ENCODE data around the gene CABLES2. TPM values are rescaled to one million over a fixed set of nuclear protein-coding genes. Genes with fewer than 3 reads are reported as not detected.
"Not testable (repeated sequence)": the region's sequence is repeated elsewhere in the genome, so short reads cannot be mapped to it uniquely, and the experiment has no call there.

Gene CABLES2
- total RNA-seq, 2 experiments from 2014 or later, result 4.9 to 5.3 TPM

DNA sequence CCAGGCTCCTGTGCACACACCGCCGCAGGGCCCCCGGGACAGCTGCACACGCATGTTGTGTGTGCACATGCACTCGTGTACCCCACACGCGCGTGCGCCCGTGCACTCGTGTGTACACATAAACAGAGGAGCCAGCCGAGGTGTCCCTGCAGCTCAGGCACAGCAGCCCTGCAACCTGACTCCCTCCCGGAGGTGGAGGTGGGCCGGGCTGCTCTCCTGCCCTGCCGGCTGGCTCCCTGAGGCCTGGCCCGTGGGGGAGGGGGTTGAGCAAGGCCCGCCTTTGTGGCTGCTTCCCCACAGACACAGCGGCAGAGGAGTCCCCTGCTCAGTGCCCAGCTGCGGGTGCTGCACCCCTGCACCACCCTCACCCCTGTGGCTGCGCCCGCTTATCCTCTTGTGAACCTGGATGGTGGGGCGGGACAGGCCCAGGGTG lies 19.6 kb upstream of the CABLES2 start:
- no peaks in the 10 kb centered on the region for H3K9me3 Mint-ChIP-seq
- H3K4me3 Mint-ChIP-seq, result no peak overlapping the region
- no peaks in the 10 kb centered on the region for H3K4me1 Mint-ChIP-seq
- no peak overlapping the region for H3K27ac Mint-ChIP-seq
- DNase-seq, result no peak
- H3K36me3 Mint-ChIP-seq, result no peaks in the 10 kb centered on the region
- peaks cover 13% of the 10 kb centered on the region for H3K27me3 Mint-ChIP-seq

DNA sequence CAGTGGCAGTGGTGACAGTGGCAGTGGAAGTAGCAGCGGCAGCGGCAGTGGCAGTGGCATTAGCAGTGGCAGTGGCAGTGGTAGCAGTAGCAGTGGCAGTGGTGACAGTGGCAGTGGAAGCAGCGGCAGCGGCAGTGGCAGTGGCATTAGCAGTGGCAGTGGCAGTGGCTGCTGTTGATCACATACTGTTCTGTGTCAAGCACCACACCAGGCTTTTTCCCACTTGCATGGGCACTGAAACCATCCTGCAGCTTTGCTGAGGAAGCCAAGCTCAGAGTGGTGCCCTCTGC lies 18.9 kb upstream of the CABLES2 start:
- not testable (repeated sequence) for H3K27me3 Mint-ChIP-seq, H3K4me3 Mint-ChIP-seq, H3K36me3 Mint-ChIP-seq, H3K9me3 Mint-ChIP-seq, DNase-seq, H3K4me1 Mint-ChIP-seq, H3K27ac Mint-ChIP-seq

- Mint-ChIP-seq H3K4me3 (no peak overlapping the region), H3K9me3 (no peaks in the 10 kb centered on the region), H3K36me3 (no peaks in the 10 kb centered on the region), H3K27ac (no peak overlapping the region), H3K27me3 (peaks cover 6% of the 10 kb centered on the region), H3K4me1 (no peaks in the 10 kb centered on the region)
- no peak for DNase-seq
Measured at GRCh38 chr20:62425281-62426058, 18.4 kb upstream of the CABLES2 start.

DNA sequence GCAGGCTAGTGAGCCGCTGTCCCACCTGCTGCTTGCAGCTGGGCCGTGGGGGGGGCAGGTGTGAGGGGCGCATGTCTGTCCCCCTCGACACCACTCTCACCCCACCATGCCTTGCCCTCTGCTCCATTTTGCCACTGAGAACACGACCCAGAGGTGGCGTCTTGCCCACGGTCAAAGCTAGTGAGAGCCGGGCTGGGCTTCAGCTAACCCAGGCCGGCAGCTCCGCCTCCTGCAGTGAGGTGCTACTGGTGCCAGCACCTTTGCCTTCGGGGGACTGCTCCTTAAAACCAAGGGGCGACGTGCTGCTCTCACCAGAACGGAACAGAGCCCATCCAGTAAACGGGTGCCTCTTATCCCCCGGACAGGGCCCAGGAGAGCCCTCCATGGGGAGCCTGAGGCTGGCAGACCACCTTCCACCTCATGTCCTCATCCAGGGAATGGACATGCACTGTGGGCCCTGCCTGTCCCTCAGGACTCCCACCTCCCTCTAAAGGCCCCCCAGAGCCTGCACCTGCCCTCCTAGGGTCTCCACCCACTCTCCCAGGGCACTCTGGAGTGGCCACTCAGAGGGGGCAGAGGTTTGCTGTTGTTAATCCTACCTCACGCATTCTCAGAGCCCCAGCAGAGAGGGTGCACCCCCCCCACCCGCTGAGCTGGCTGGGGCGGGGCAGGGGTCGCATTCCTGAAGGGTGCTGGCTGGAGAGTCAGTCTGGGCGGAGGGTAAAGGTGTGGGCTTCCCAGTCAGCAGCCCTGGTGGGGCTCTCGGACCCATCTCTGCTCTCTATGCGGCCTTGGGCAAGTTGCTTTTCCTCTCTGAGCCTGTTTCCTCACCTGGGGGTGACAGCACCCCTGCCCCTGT lies 17.4 kb upstream of the CABLES2 start:
- no peak for DNase-seq
- Mint-ChIP-seq H3K4me1 (no peaks in the 10 kb centered on the region), H3K36me3 (no peaks in the 10 kb centered on the region), H3K4me3 (no peak overlapping the region), H3K9me3 (no peaks in the 10 kb centered on the region), H3K27ac (no peak overlapping the region), H3K27me3 (peaks cover 6% of the 10 kb centered on the region)

DNA sequence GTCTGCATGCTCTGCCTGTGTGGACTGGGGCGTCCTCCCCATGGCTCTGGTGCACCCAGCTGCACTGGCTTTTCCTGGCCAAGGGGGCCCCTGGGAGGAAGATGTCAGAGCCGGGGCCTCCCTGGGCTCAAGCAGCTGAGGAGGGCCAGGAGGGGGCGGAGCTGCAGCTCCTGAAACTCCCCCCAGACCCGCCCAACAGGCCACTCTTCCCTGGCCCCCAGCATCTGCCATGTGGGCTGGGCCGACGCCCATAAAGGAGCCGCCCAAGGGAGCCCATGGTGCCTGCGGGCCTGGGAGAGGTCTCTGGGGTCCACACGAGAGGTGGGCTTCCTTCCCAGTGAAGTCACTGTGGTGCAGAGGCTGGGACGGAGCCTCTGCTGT lies 16.2 kb upstream of the CABLES2 start:
- H3K9me3 Mint-ChIP-seq, result no peaks in the 10 kb centered on the region
- H3K27ac Mint-ChIP-seq, result no peak overlapping the region
- no peaks in the 10 kb centered on the region for H3K36me3 Mint-ChIP-seq
- no peaks in the 10 kb centered on the region for H3K4me1 Mint-ChIP-seq
- H3K4me3 Mint-ChIP-seq, result no peak overlapping the region
- no peak for DNase-seq
- H3K27me3 Mint-ChIP-seq, result no peaks in the 10 kb centered on the region

GRCh38 chr20:62422636-62423325 lies 15.7 kb upstream of the CABLES2 start:
- H3K36me3 Mint-ChIP-seq, result no peaks in the 10 kb centered on the region
- H3K4me1 Mint-ChIP-seq, result no peaks in the 10 kb centered on the region
- no peaks in the 10 kb centered on the region for H3K27me3 Mint-ChIP-seq
- DNase-seq, result no peak
- no peaks in the 10 kb centered on the region for H3K9me3 Mint-ChIP-seq
- H3K27ac Mint-ChIP-seq, result no peak overlapping the region
- H3K4me3 Mint-ChIP-seq, result no peak overlapping the region

GRCh38 chr20:62421716-62421990 lies 14.6 kb upstream of the CABLES2 start:
- no peaks in the 10 kb centered on the region for H3K36me3 Mint-ChIP-seq
- H3K27me3 Mint-ChIP-seq, result no peaks in the 10 kb centered on the region
- H3K4me3 Mint-ChIP-seq, result no peak overlapping the region
- DNase-seq, result no peak
- H3K27ac Mint-ChIP-seq, result no peak overlapping the region
- no peaks in the 10 kb centered on the region for H3K4me1 Mint-ChIP-seq
- no peaks in the 10 kb centered on the region for H3K9me3 Mint-ChIP-seq

DNA sequence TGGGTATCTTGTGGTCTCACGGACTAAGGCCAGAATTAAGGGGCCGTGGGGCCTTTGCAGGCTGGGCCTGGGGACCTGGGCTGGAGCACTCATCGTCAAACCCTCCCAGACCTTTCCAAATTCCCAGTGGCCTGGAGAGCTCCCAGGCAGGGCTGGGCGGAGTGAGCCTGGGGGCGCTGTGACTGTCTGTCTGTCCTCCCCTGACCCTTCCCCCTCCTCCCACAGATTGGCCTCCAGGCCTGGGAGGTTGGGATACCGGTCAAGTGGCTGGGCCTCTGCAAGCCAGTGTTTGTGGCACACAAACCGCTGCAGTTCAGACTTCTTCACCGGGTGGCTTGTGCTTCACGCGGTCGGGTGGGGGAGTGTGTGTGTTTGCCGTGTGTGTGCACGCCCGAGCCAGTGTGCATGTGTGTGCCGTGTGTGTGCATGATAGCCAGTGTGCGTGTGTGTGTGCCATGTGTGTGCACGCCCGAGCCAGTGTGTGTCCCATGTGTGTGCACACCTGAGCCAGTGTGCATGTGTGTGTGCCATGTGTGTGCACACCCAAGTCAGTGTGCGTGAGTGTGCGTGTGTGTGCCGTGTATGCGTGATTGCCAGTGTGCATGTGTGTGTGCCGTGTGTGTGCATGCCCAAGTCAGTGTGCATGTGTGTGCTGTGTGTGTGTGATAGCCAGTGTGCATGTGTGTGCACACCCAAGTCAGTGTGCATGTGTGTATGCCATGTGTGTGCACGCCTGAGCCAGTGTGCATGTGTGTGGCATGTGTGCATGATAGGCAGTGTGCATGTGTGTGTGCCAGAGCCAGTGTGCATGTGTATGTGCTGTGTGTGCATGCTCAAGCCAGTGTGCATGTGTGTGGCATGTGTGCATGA lies 14.0 kb upstream of the CABLES2 start:
- no peaks in the 10 kb centered on the region for H3K4me1 Mint-ChIP-seq
- no peak for DNase-seq
- H3K27me3 Mint-ChIP-seq, result no peaks in the 10 kb centered on the region
- no peak overlapping the region for H3K4me3 Mint-ChIP-seq
- H3K9me3 Mint-ChIP-seq, result no peaks in the 10 kb centered on the region
- no peak overlapping the region for H3K27ac Mint-ChIP-seq
- H3K36me3 Mint-ChIP-seq, result no peaks in the 10 kb centered on the region

DNA sequence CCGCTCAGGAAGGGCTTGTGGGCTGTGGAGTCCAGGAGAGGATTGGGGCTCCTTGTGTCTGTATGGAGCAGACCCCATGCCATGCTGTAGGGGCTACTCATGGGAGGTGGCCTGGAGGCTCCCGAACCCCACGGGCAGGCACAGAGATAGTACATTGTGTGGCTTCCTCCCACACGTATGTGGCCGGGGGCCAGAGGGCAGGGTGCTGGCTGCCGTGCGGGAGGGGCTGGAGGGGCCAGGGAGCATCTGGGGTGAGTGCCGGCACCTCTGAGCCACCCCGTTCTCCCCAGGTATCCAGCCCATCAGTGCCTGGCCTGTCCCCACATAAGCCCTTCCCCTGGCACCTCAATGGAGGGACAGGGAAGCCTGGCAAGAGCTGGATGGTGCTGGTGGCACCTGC lies 12.7 kb upstream of the CABLES2 start:
- Mint-ChIP-seq H3K27me3 (no peaks in the 10 kb centered on the region), H3K27ac (no peak overlapping the region), H3K4me3 (no peak overlapping the region), H3K9me3 (no peaks in the 10 kb centered on the region), H3K36me3 (no peaks in the 10 kb centered on the region), H3K4me1 (no peaks in the 10 kb centered on the region)
- no peak for DNase-seq

GRCh38 chr20:62418709-62419487 lies 11.8 kb upstream of the CABLES2 start:
- H3K4me1 Mint-ChIP-seq, result no peaks in the 10 kb centered on the region
- H3K27me3 Mint-ChIP-seq, result no peaks in the 10 kb centered on the region
- H3K4me3 Mint-ChIP-seq, result no peak overlapping the region
- no peaks in the 10 kb centered on the region for H3K36me3 Mint-ChIP-seq
- no peaks in the 10 kb centered on the region for H3K9me3 Mint-ChIP-seq
- no peak for DNase-seq
- no peak overlapping the region for H3K27ac Mint-ChIP-seq

GRCh38 chr20:62417981-62418708 lies 11.1 kb upstream of the CABLES2 start:
- Mint-ChIP-seq H3K4me1 (no peaks in the 10 kb centered on the region), H3K4me3 (no peak overlapping the region), H3K9me3 (no peaks in the 10 kb centered on the region), H3K27me3 (no peaks in the 10 kb centered on the region), H3K36me3 (no peaks in the 10 kb centered on the region), H3K27ac (no peak overlapping the region)
- no peak for DNase-seq

- no peaks in the 10 kb centered on the region for H3K9me3 Mint-ChIP-seq
- H3K27ac Mint-ChIP-seq, result no peak overlapping the region
- H3K27me3 Mint-ChIP-seq, result no peaks in the 10 kb centered on the region
- no peaks in the 10 kb centered on the region for H3K36me3 Mint-ChIP-seq
- no peaks in the 10 kb centered on the region for H3K4me1 Mint-ChIP-seq
- no peak overlapping the region for H3K4me3 Mint-ChIP-seq
- DNase-seq, result no peak
Measured at GRCh38 chr20:62416651-62417637, 9.9 kb upstream of the CABLES2 start.

Measured in activated naive CD8-positive, alpha-beta T cell treated with anti-CD3 and anti-CD28 coated beads for 36 hours (primary cell).